Lung (tissue), 12 donors: ENCODE results near the gene CHD1L. TPM values are rescaled to one million over a fixed set of nuclear protein-coding genes. Genes with fewer than 3 reads are reported as not detected.
"Not testable (repeated sequence)": the region's sequence is repeated elsewhere in the genome, so short reads cannot be mapped to it uniquely, and the experiment has no call there.

Experiments used
- ATAC-seq: fragments of 200-7000 bp; cut with Tn5 transposase; one replicate; pipeline ENCODE4 v1.9.1; 2020; ENCODE audit warnings: moderate number of reproducible peaks; ENCODE audit not compliant: insufficient read depth, low FRiP score
- DNase-seq, 3 donors: peaks; one replicate each; pipeline ENCODE4 v3.0.0-alpha.2; 2013 to 2017
- H3K27ac ChIP-seq, 2 donors: one replicate each; pipeline ENCODE4 v1.5.1; 2013; ENCODE audit warnings: mild to moderate bottlenecking in 2 of 2, moderate library complexity in 2 of 2, control low read depth in 1 of 2, inconsistent platforms in 1 of 2, low read depth in 1 of 2, low read length in 1 of 2
- H3K27me3 ChIP-seq, 3 donors: one replicate each; pipeline ENCODE4 v1.5.1; 2013; ENCODE audit warnings: low read length in 2 of 3; ENCODE audit not compliant: control insufficient read depth in 3 of 3, insufficient read depth in 3 of 3
- H3K36me3 ChIP-seq, 4 donors: one replicate each; pipeline ENCODE4 v1.5.1; 2013; ENCODE audit warnings: low read length in 4 of 4, mild to moderate bottlenecking in 1 of 4, moderate library complexity in 1 of 4; ENCODE audit not compliant: control insufficient read depth in 4 of 4, insufficient read depth in 4 of 4
- H3K4me1 ChIP-seq, 5 donors: one replicate each; pipeline ENCODE4 v1.5.1; 2013; ENCODE audit warnings: low read length in 5 of 5, mild to moderate bottlenecking in 2 of 5, moderate library complexity in 1 of 5; ENCODE audit not compliant: control insufficient read depth in 5 of 5, insufficient read depth in 5 of 5
- H3K4me3 ChIP-seq: one replicate; pipeline ENCODE4 v1.5.1; 2013; ENCODE audit warnings: mild to moderate bottlenecking, control low read depth, moderate library complexity
- H3K9ac ChIP-seq, 2 donors: one replicate each; pipeline ENCODE4 v1.5.1; 2013; ENCODE audit warnings: low read length in 2 of 2, control low read depth in 1 of 2; ENCODE audit not compliant: insufficient read depth in 1 of 2
- H3K9me3 ChIP-seq, 4 donors: one replicate each; pipeline ENCODE4 v1.5.1; 2013; ENCODE audit warnings: low read length in 3 of 4, mild to moderate bottlenecking in 1 of 4, moderate library complexity in 1 of 4; ENCODE audit not compliant: control insufficient read depth in 4 of 4, insufficient read depth in 3 of 4
- WGBS, 2 donors: extraction: QIAGEN DNeasy Blood & Tissue Kit; methylation state at CpG; one replicate each; pipeline ENCODE4 v1.1.7; 2013; 5-methylcytosine and 5-hydroxymethylcytosine counted together
- polyA plus RNA-seq, 2 donors: library from polyadenylated mRNA; stranded (reverse); fragments of 200-250 nt; gene quantifications; one replicate each; pipeline ENCODE4 v1.2.1, GENCODE V29; 2013
- total RNA-seq, 2 donors: library from RNA; depleted of rRNA in 1 of 2; stranded (reverse); fragments of >200 nt in 1 of 2; gene quantifications; one replicate each; pipeline ENCODE4 v1.2.1, GENCODE V29; 2014 to 2021
- TF ChIP-seq, protein P1 (sequence below): IDR thresholded peaks from 2 replicates; pipeline ENCODE4 v1.5.1; 2012; ENCODE audit warnings: mild to moderate bottlenecking; ENCODE audit errors: control extremely low read depth, extremely low read depth
- donor health status: control.
- donor health status: control.
- donor health status: Bipolar disorder and iron deficiency.
- donor health status: healthy.
- donor health status: DM: yes; HTN: yes; CAD: no.

Gene CHD1L
- total and polyA plus RNA-seq, 4 donors: 15.3 to 38.9 (median 22.4) TPM

DNA sequence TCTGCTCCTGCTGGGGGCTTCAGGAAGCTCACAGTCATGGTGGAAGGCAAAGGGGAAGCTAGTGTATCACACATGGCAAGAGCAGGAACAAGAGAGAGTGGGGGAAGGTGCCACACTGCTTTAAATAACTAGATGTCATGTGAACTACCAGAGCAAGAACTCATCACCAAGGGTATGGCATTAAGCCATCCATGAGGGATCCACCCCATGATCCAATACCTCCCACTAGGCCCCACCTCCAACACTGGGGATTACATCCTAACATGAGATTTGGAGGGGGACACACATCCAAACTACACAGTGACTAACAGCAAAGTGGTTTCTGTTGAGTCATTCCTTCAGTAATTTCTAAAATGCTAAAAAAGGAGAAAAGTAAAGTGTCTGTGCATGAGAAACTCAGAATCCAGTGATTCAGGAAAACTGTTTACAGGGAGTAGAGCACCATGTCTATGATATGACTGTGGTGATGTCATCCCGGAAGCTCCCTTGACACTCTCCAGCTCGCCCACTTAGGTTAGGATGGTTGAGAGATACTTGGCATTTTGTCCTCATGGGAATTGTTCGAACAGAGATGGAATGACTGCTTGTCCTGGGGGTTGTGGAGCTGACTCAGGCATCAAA, 50.3 kb downstream of the CHD1L start:
- no peaks in the 10 kb centered on the region for H3K4me1 ChIP-seq
- no peak overlapping the region for H3K9ac ChIP-seq
- DNase-seq (no peak), ATAC-seq (no peak)
- H3K36me3 ChIP-seq: peaks cover 33 to 75% (median 37%) of the 10 kb centered on the region in 4 donors
- H3K9me3 ChIP-seq: peaks cover 0 to 6% (median 0%) of the 10 kb centered on the region in 4 donors
- H3K4me3 ChIP-seq: no peak overlapping the region
- WGBS, 2 donors: 63 to 83% methylated on average over 3 of the region's 3 CpGs
- H3K27ac ChIP-seq: no peak overlapping the region
- H3K27me3 ChIP-seq: no peaks in the 10 kb centered on the region
- TF ChIP-seq, protein P1, sequence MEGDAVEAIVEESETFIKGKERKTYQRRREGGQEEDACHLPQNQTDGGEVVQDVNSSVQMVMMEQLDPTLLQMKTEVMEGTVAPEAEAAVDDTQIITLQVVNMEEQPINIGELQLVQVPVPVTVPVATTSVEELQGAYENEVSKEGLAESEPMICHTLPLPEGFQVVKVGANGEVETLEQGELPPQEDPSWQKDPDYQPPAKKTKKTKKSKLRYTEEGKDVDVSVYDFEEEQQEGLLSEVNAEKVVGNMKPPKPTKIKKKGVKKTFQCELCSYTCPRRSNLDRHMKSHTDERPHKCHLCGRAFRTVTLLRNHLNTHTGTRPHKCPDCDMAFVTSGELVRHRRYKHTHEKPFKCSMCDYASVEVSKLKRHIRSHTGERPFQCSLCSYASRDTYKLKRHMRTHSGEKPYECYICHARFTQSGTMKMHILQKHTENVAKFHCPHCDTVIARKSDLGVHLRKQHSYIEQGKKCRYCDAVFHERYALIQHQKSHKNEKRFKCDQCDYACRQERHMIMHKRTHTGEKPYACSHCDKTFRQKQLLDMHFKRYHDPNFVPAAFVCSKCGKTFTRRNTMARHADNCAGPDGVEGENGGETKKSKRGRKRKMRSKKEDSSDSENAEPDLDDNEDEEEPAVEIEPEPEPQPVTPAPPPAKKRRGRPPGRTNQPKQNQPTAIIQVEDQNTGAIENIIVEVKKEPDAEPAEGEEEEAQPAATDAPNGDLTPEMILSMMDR: no peak

DNA sequence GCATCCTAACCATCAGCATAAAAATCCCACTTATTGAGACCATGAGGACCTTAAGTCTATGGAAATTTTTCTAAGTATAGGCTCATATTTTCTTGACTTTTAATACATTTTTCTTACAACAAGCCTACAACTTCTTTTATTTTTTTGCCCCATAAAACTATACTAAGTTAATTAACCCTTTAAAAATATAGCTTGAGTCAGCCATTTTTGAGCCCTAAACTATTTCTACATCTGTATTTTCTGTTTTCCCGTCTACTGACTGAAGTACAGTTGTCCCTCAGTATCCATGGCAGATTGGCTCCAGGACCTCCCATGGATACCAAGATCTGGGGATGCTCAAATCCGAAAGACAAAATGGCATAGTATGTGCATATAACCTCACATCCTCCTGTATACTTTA, 55.0 kb downstream of the CHD1L start:
- Histone ChIP-seq H3K36me3 (peaks cover 16 to 39% (median 19%) of the 10 kb centered on the region in 4 donors), H3K4me3 (no peak overlapping the region), H3K27me3 (no peaks in the 10 kb centered on the region), H3K9ac (no peak overlapping the region), H3K9me3 (peaks cover 2 to 6% (median 4%) of the 10 kb centered on the region in 4 donors), H3K4me1 (no peaks in the 10 kb centered on the region), H3K27ac (no peak overlapping the region)
- WGBS, 2 donors: 99% methylated on average over 2 of the region's 2 CpGs
- DNase-seq (no peak), ATAC-seq (no peak)
- TF ChIP-seq, protein P1: no peak

DNA sequence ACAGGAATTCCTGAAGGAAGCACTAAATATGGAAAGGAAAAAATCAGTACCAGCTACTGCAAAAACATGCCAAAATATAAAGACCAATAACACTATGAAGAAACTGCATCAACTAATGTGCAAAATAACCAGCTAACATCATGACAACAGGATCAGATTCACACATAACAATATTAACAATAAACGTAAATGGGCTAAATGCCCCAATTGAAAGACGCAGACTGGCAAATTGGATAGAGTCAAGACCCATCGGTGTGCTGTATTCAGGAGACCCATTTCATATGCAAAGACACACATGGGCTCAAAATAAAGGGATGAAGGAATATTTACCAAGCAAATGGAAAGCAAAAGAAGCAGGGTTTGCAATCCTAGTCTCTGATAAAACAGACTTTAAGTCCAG, 63.3 kb downstream of the CHD1L start:
- WGBS, 2 donors: 95 to 97% methylated on average over 3 of the region's 3 CpGs
- not testable (repeated sequence) for H3K9ac ChIP-seq, H3K27me3 ChIP-seq, H3K27ac ChIP-seq, H3K4me3 ChIP-seq, H3K36me3 ChIP-seq, DNase-seq, ATAC-seq, H3K4me1 ChIP-seq
- H3K9me3 ChIP-seq: peaks cover 2 to 10% (median 6%) of the 10 kb centered on the region in 4 donors

DNA sequence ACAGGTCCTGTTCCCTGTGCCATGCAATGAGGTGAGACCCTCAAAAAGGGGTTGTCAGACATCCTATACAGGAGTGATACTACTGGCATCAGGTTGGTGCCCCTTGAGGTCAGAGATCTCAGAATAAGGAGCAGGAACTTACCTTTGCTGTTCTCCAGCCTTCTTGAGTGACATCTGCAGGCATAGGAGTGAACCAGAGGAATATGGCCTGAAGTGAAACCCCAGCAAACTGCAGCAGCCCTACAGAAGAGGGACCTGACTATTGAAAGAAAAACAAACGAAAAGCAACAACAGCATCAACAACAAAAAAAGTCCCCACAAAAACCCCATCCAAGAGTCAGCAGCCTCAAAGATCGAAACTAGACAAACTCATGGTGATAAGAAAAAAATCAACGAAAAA, 74.5 kb downstream of the CHD1L start:
- TF ChIP-seq, protein P1: no peak
- Histone ChIP-seq H3K9ac (no peak overlapping the region), H3K27me3 (no peaks in the 10 kb centered on the region), H3K4me1 (no peaks in the 10 kb centered on the region), H3K9me3 (peaks cover 0 to 11% (median under 1%) of the 10 kb centered on the region in 4 donors), H3K4me3 (no peak overlapping the region), H3K36me3 (no peaks in the 10 kb centered on the region), H3K27ac (no peak overlapping the region)
- ATAC-seq (no peak), DNase-seq (no peak)
- WGBS, 2 donors: 87 to 95% methylated on average over 3 of the region's 3 CpGs

DNA sequence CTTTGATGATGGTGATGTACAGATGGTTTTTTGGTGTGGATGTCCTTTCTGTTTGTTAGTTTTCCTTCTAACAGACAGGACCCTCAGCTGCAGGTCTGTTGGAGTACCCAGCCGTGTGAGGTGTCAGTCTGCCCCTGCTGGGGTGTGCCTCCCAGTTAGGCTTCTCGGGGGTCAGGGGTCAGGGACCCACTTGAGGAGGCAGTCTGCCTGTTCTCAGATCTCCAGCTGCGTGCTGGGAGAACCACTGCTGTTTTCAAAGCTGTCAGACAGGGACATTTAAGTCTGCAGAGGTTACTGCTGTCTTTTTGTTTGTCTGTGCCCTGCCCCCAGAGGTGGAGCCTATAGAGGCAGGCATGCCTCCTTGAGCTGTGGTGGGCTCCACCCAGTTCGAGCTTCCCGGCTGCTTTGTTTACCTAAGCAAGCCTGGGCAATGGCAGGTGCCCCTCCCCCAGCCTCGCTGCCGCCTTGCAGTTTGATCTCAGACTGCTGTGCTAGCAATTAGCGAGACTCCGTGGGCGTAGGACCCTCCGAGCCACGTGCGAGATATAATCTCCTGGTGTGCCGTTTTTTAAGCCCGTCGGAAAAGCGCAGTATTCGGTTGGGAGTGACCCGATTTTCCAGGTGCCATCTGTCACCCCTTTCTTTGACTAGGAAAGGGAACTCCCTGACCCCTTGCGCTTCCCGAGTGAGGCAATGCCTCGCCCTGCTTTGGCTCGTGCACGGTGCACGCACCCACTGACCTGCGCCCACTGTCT, 84.6 kb downstream of the CHD1L start:
- H3K9me3 ChIP-seq, ATAC-seq, H3K36me3 ChIP-seq, H3K27ac ChIP-seq, H3K9ac ChIP-seq, H3K27me3 ChIP-seq, H3K4me3 ChIP-seq, H3K4me1 ChIP-seq, DNase-seq: not testable (repeated sequence)
- WGBS, 2 donors: 67 to 70% methylated on average over 19 to 24 of the region's 26 CpGs
